Common myeloid progenitor, CD34-positive (primary cell): ENCODE results near the gene STAC.

ENCODE experiments used
- CTCF ChIA-PET: fragments of 350-600 bp; sonication (Branson Sonifier 250); formaldehyde crosslinking; loops from one replicate; lab custom pipeline; 2021; ENCODE audit warnings: antibody characterized with exemption; lab: Charles Lee
- POLR2A ChIA-PET: fragments of 350-600 bp; sonication (Branson Sonifier 250); formaldehyde crosslinking; loops from one replicate; lab custom pipeline; 2021; ENCODE audit warnings: antibody characterized with exemption; lab: Charles Lee
- DNase-seq, 3 donors: peaks; one replicate each; pipeline versions ENCODE4 v3.0.0 to v3.0.0-alpha.2; 2013
- H3K27ac ChIP-seq, 2 experiments: 1 replicate in 1 of 2; 2 replicates in 1 of 2; pipeline ENCODE4 v1.7.0; 2013; ENCODE audit warnings: inconsistent platforms in 2 of 2, low read length in 2 of 2, mild to moderate bottlenecking in 2 of 2, low read depth in 1 of 2, moderate library complexity in 1 of 2; ENCODE audit not compliant: severe bottlenecking in 2 of 2, insufficient read depth in 1 of 2, poor library complexity in 1 of 2
- H3K27me3 ChIP-seq, 5 experiments: replicated peaks in 2 of 5; 1 replicate in 3 of 5; 2 replicates in 2 of 5; pipeline versions ENCODE4 v1.6.1 to v1.7.0; 2013; ENCODE audit warnings: low read length in 4 of 5, mild to moderate bottlenecking in 2 of 5, moderate library complexity in 2 of 5, inconsistent platforms in 1 of 5; ENCODE audit not compliant: insufficient read depth in 5 of 5, control insufficient read depth in 4 of 5
- H3K36me3 ChIP-seq, 4 experiments: 1 replicate in 2 of 4; 2 replicates in 2 of 4; pipeline versions ENCODE4 v1.6.1 to v1.7.0; 2013; ENCODE audit warnings: low read length in 3 of 4, control low read depth in 1 of 4, mild to moderate bottlenecking in 1 of 4; ENCODE audit not compliant: control insufficient read depth in 4 of 4, insufficient read depth in 4 of 4
- H3K4me1 ChIP-seq, 4 experiments: 1 replicate in 3 of 4; 2 replicates in 1 of 4; pipeline versions ENCODE4 v1.6.1 to v1.7.1; 2013; ENCODE audit warnings: low read length in 3 of 4, mild to moderate bottlenecking in 3 of 4, control low read depth in 1 of 4, inconsistent platforms in 1 of 4, moderate library complexity in 1 of 4; ENCODE audit not compliant: control insufficient read depth in 4 of 4, insufficient read depth in 4 of 4; ENCODE audit errors: control extremely low read depth in 1 of 4
- H3K4me3 ChIP-seq, 7 experiments: 1 replicate in 4 of 7; 2 replicates in 3 of 7; pipeline versions ENCODE4 v1.5.1 to v1.7.0; 2013; ENCODE audit warnings: mild to moderate bottlenecking in 7 of 7, low read length in 6 of 7, moderate library complexity in 6 of 7, inconsistent platforms in 2 of 7, low read depth in 2 of 7, control low read depth in 1 of 7; ENCODE audit not compliant: insufficient read depth in 4 of 7, control insufficient read depth in 1 of 7; ENCODE audit errors: extremely low read depth in 1 of 7
- H3K9me3 ChIP-seq, 5 experiments: 1 replicate in 4 of 5; 2 replicates in 1 of 5; pipeline versions ENCODE4 v1.6.1 to v1.7.1; 2013; ENCODE audit warnings: low read length in 4 of 5, mild to moderate bottlenecking in 2 of 5, inconsistent platforms in 1 of 5, low read depth in 1 of 5, moderate library complexity in 1 of 5; ENCODE audit not compliant: control insufficient read depth in 4 of 5, insufficient read depth in 2 of 5; ENCODE audit errors: control extremely low read depth in 1 of 5
- WGBS: methylation state at CpG from one replicate; pipeline ENCODE4 v1.1.5; 2013; ENCODE audit not compliant: insufficient coverage; 5-methylcytosine and 5-hydroxymethylcytosine counted together

Gene STAC

DNA sequence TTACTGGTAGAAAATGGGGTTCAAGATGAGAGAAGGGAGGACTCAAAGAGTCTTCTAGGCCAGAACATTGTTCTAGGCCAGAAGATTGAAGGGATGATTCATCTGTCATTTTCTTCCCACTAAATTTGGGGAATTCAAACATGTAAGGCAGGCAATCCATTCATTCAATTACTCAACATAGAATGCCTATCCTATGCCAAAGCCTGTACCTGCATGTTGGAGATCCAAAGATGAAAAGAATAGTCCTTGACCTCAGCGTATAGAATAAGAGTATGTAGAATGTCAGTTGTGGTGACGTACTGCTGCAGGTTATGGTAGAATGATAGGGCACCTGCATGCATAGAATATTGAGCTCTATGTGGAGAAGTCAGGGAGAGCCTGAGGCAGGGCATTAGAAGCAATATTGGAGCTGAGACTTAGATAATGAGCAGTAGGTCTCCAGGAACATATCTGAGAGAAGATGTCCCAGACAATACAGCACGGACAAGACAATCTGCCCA is 49.7 kb downstream of the STAC start:
- no peak for DNase-seq
- no peaks in the 10 kb centered on the region for H3K27me3 ChIP-seq
- H3K36me3 ChIP-seq, result no peaks in the 10 kb centered on the region
- no peaks in the 10 kb centered on the region for H3K9me3 ChIP-seq
- ChIA-PET POLR2A (no interaction called here), CTCF (no interaction called here)
- 97% methylated on average over 3 of the region's 3 CpGs for whole genome bisulfite sequencing
- H3K27ac ChIP-seq, result no peak overlapping the region
- no peak overlapping the region for H3K4me3 ChIP-seq
- H3K4me1 ChIP-seq, result peaks cover 0 to 12% (median 6%) of the 10 kb centered on the region in 4 experiments

DNA sequence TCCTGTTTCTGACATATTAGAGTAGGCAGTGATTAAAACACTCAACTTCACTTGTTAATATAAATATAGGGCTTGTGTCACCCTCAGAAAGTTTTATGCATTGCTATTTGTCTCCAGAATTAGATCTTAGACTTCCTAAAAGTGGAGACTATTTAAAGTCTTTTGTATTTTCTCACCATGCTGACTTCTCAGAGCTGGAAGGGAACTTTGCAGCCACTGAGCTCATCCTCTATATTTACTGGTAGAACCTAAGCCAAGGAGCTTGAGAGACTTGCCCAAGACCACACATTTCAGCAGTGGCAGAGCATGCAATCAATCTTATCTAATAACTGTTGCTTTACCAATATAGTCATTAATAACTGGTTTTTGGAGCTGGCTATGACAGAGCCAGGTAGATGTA is 53.2 kb downstream of the STAC start:
- H3K27ac ChIP-seq, result no peak overlapping the region
- H3K4me3 ChIP-seq, result no peak overlapping the region
- no peaks in the 10 kb centered on the region for H3K27me3 ChIP-seq
- peaks cover 0 to 2% (median 0%) of the 10 kb centered on the region in 4 experiments for H3K36me3 ChIP-seq
- no peaks in the 10 kb centered on the region for H3K9me3 ChIP-seq
- peaks cover 0 to 15% (median 7%) of the 10 kb centered on the region in 4 experiments for H3K4me1 ChIP-seq
- POLR2A ChIA-PET, result no interaction called here
- CTCF ChIA-PET, result no interaction called here
- DNase-seq, result no peak

DNA sequence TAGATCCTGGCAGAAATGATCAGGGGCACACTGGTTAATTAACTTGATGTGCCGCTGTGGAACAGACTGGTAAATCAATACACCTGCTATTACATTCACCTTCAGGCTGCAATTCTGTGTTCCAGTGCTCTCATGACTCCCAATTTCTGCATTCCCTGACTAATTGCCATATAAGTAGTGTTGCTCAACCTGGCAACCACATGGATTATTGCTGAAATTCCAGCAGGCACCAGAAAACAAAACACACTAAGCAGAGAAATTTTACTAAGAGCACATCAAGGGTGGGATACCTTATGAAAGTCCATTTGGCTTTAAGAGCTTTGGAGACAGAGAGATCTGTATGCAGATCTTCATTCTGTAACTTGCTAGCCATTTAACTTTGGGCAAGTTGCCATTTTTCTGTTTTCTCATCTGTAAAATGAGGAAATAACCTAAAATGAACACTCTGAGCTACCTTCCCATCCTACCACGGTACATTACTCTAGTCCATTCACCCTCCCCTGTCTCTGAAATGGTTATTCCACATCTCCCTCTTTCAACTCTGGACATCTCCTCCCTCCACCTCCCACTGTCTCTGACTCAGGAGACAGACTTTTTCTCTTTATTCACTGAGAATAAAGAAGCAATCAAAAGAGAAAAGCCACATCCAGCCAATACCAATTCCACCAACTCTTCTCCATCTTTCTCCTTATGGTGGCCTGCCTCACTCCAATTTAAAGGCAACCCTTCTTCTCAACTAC is 54.6 kb downstream of the STAC start:
- POLR2A ChIA-PET, result no interaction called here
- H3K36me3 ChIP-seq, result peaks cover 0 to 2% (median 0%) of the 10 kb centered on the region in 4 experiments
- H3K4me1 ChIP-seq, result peaks cover 0 to 15% (median 7%) of the 10 kb centered on the region in 4 experiments
- peak; percentile 8 to 58 (median 45) for DNase-seq
- H3K9me3 ChIP-seq, result no peaks in the 10 kb centered on the region
- no peaks in the 10 kb centered on the region for H3K27me3 ChIP-seq
- H3K4me3 ChIP-seq, result no peak overlapping the region
- CTCF ChIA-PET, result no interaction called here
- 65% methylated on average over 2 of the region's 2 CpGs for WGBS
- no peak overlapping the region for H3K27ac ChIP-seq

DNA sequence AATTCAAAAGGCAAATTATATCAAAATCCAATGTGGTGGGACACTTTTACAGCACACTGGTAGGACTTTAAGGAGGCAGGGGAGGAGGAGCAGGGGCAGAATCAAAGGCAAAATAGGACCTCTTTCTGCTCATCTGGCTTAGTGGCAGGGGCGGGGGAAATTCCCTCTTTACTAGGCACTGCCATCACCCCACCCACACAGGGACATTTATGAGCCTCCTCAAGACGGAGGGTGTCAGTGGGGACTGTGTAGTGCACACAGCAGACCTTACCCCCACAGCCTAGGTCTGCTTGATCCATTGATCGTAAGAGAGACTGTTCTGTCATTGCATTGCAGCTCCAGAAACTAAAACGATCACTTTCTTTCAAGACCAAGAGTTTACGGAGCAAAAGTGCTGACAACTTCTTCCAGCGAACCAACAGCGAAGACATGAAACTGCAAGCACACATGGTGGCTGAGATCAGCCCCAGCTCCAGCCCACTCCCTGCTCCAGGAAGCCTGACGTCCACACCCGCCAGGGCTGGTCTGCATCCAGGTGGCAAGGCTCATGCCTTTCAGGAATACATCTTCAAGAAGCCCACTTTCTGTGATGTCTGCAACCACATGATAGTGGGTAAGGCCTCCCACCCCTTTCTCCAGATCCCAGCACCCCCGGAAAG is 62.9 kb downstream of the STAC start:
- POLR2A ChIA-PET, result no interaction called here
- H3K4me1 ChIP-seq, result no peaks in the 10 kb centered on the region
- H3K36me3 ChIP-seq, result peaks cover 0 to 17% (median 4%) of the 10 kb centered on the region in 4 experiments
- H3K9me3 ChIP-seq, result no peaks in the 10 kb centered on the region
- no peaks in the 10 kb centered on the region for H3K27me3 ChIP-seq
- H3K4me3 ChIP-seq, result no peak overlapping the region
- WGBS, result 97% methylated on average over 7 of the region's 10 CpGs
- CTCF ChIA-PET, result no interaction called here
- DNase-seq, result no peak
- H3K27ac ChIP-seq, result no peak overlapping the region

DNA sequence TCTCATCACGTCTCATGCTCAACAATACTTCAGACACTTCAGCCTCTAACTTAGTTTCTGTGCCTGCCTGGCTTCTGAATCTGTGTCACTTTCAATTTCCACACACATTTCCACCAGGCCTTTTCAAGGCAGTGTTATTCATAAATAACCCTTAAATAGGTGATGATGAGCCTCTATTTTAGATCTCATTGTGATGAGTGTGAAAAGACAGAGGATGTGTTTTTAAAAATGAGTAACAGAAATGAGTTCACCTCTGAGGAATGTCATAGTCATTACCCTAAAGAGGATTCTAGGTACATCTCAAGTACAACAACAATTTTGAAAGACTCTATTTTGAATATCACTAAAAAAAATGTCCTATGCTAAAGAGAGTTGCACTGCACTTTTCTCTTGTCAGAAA is 64.6 kb downstream of the STAC start:
- H3K4me1 ChIP-seq, result no peaks in the 10 kb centered on the region
- no peak overlapping the region for H3K27ac ChIP-seq
- H3K9me3 ChIP-seq, result no peaks in the 10 kb centered on the region
- POLR2A ChIA-PET, result no interaction called here
- no peak for DNase-seq
- WGBS, result 82% methylated on average over 1 of the region's 1 CpG
- H3K4me3 ChIP-seq, result no peak overlapping the region
- CTCF ChIA-PET, result interaction anchor here (1.2 kb wide), 1 partner anchor 17 kb away, joined by 3 read pairs; no protein-coding TSS in a partner anchor
- peaks cover 0 to 17% (median 5%) of the 10 kb centered on the region in 4 experiments for H3K36me3 ChIP-seq
- H3K27me3 ChIP-seq, result no peaks in the 10 kb centered on the region

DNA sequence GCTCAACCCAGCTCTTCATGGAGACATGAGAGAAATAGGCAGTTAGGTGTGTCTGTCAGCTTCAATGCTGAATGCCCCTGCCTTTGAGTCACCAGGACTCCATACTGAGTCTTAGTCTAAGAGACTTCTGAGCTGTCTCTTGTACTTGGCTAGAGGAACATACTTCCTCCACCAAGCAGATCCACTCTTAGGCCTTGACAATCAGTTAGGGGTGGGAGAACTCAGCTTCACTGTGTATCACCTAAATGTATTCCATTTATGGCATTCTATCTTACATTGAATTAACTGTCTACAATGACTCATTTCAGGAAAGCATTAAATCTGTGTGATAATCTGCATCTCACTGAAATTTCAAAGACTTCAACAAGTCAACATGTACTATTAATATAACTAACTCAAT is 66.0 kb downstream of the STAC start:
- ChIA-PET CTCF (interaction anchor here (1.2 kb wide), 1 partner anchor 19 kb away, joined by 3 read pairs; no protein-coding TSS in a partner anchor), POLR2A (no interaction called here)
- H3K4me3 ChIP-seq, result no peak overlapping the region
- peaks cover 0 to 17% (median 5%) of the 10 kb centered on the region in 4 experiments for H3K36me3 ChIP-seq
- DNase-seq, result no peak
- H3K27ac ChIP-seq, result no peak overlapping the region
- no peaks in the 10 kb centered on the region for H3K9me3 ChIP-seq
- no peaks in the 10 kb centered on the region for H3K4me1 ChIP-seq
- H3K27me3 ChIP-seq, result no peaks in the 10 kb centered on the region

DNA sequence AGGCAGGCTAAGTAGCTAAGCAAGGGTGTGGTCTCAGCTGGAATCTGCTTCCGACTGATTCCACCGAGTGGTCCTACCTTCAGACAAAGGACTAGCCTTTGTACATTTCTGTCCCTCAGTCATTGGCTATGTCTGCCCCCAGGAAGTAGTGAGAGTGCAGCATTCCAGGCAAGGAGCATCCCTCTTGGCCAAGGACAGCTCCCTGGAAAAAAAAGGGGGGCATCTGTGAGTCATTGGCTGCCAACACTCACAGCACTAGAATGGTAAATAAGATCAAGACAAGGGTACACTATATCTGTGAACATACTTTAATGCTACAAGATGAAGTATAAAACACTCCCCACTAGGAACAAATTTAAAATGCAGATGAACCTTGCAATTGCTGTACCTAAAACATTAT is 66.8 kb downstream of the STAC start:
- POLR2A ChIA-PET, result no interaction called here
- Histone ChIP-seq H3K4me3 (no peak overlapping the region), H3K36me3 (peaks cover 0 to 17% (median 5%) of the 10 kb centered on the region in 4 experiments), H3K27ac (no peak overlapping the region), H3K27me3 (no peaks in the 10 kb centered on the region), H3K4me1 (no peaks in the 10 kb centered on the region), H3K9me3 (no peaks in the 10 kb centered on the region)
- no peak for DNase-seq
- CTCF ChIA-PET, result interaction anchor here (0.8 kb wide), 1 partner anchor 23 kb away, joined by 3 read pairs; no protein-coding TSS in a partner anchor
- WGBS, result 60% methylated on average over 2 of the region's 2 CpGs
